K562 (cell line): Measurements from ENCODE around the gene SHF. TPM values are rescaled to one million over a fixed set of nuclear protein-coding genes. Genes with fewer than 3 reads are reported as not detected.

Source experiments
- ATAC-seq: fragments of 200-7000 bp; cut with Tn5 transposase; 3 replicates; pipeline ENCODE4 v1.9.1; 2020; ENCODE audit warnings: moderate library complexity
- BruUV-seq: library from RNA; stranded (reverse); fragments of 400-500 nt; replicated peaks from 2 replicates; lab custom pipeline; 2021; lab: Mats Ljungman, UMichigan
- CTCF ChIA-PET: fragments of 300-600 bp; formaldehyde crosslinking; extraction: SDS; loops from one replicate; lab custom pipeline; 2021; ENCODE audit warnings: low intra/inter-chr PET ratio; lab: Yijun Ruan, JAX
- POLR2A ChIA-PET: fragments of 300-600, 350-650 bp; sonication (Branson Sonifier 250); formaldehyde crosslinking; extraction: SDS; loops from one replicate; lab custom pipeline; 2021; ENCODE audit warnings: antibody characterized with exemption, inconsistent platforms; lab: Yijun Ruan, JAX
- DNase-seq, 4 experiments: peaks; one replicate each; pipeline versions ENCODE4 v3.0.0 to v3.0.0-alpha.2; 2011 to 2018; ENCODE audit warnings: low spot score in 3 of 4, mixed read lengths in 3 of 4; ENCODE audit errors: extremely low read depth in 1 of 4
- FAIRE-seq: peaks from 2 replicates; lab custom pipeline; 2011; peaks lifted over from hg19 to GRCh38; lab: Jason Lieb, UNC
- H2AFZ ChIP-seq: 2 replicates; pipeline ENCODE4 v1.6.0; 2011; ENCODE audit warnings: low read depth, low read length, control low read depth, inconsistent platforms
- H3K27ac ChIP-seq: fragments of 200-600 bp; 3 replicates; pipeline ENCODE4 v1.8.0; 2011; ENCODE audit warnings: low read depth, mild to moderate bottlenecking, control low read depth, inconsistent platforms, low read length, moderate library complexity, mixed read lengths; ENCODE audit errors: extremely low read depth
- H3K27me3 ChIP-seq, 2 experiments: fragments of 300-600 bp in 1 of 2; 2 replicates in 1 of 2; 3 replicates in 1 of 2; pipeline versions ENCODE4 v1.6.0 to v1.8.0; 2011; ENCODE audit warnings: inconsistent platforms in 2 of 2, low read length in 2 of 2, mild to moderate bottlenecking in 1 of 2, mixed read lengths in 1 of 2, moderate library complexity in 1 of 2; ENCODE audit not compliant: control insufficient read depth in 2 of 2, insufficient read depth in 2 of 2
- H3K36me3 ChIP-seq: fragments of 300-600 bp; 3 replicates; pipeline ENCODE4 v1.8.0; 2011; ENCODE audit warnings: mild to moderate bottlenecking, low read length, inconsistent platforms; ENCODE audit not compliant: control insufficient read depth, insufficient read depth
- H3K4me1 ChIP-seq, 2 experiments: fragments of 200-600 bp in 1 of 2; replicated peaks in 1 of 2; 2 replicates in 1 of 2; 3 replicates in 1 of 2; pipeline versions ENCODE4 v1.5.1 to v1.8.0; 2011; ENCODE audit warnings: inconsistent platforms in 2 of 2, low read length in 2 of 2, mild to moderate bottlenecking in 1 of 2, mixed read lengths in 1 of 2, moderate library complexity in 1 of 2; ENCODE audit not compliant: control insufficient read depth in 2 of 2, insufficient read depth in 2 of 2
- H3K4me2 ChIP-seq: 2 replicates; pipeline ENCODE4 v1.6.1; 2011; ENCODE audit warnings: low read length, control low read depth, inconsistent platforms, mixed read lengths; ENCODE audit not compliant: insufficient read depth
- H3K4me3 ChIP-seq: fragments of 200-600 bp; sonication (generic), shearing (Covaris generic); 2 replicates; pipeline ENCODE4 v1.5.1; 2016; ENCODE audit warnings: control low read depth, inconsistent platforms
- H3K79me2 ChIP-seq: fragments of 200-600 bp; 3 replicates; pipeline ENCODE4 v1.8.0; 2011; ENCODE audit warnings: low read length, inconsistent platforms; ENCODE audit not compliant: control insufficient read depth, insufficient read depth
- H3K9ac ChIP-seq, 2 experiments: 2 replicates each; pipeline versions ENCODE4 v1.6.0 to v1.6.1; 2011; ENCODE audit warnings: low read depth in 2 of 2, low read length in 2 of 2, control low read depth in 1 of 2, inconsistent platforms in 1 of 2, mild to moderate bottlenecking in 1 of 2, mixed read lengths in 1 of 2; ENCODE audit not compliant: insufficient read depth in 1 of 2
- H3K9me1 ChIP-seq: one replicate; pipeline ENCODE4 v1.6.0; 2011; ENCODE audit warnings: inconsistent platforms, mild to moderate bottlenecking, low read length, moderate library complexity; ENCODE audit not compliant: control insufficient read depth, insufficient read depth
- H3K9me3 ChIP-seq: replicated peaks from 2 replicates; pipeline ENCODE4 v1.5.1; 2011; ENCODE audit warnings: low read depth, low read length, inconsistent platforms; ENCODE audit not compliant: control insufficient read depth, insufficient read depth
- H4K20me1 ChIP-seq: replicated peaks from 2 replicates; pipeline ENCODE4 v1.6.1; 2011; ENCODE audit warnings: low read length, inconsistent platforms, mixed read lengths; ENCODE audit not compliant: control insufficient read depth, insufficient read depth
- BDP1 ChIP-seq: IDR thresholded peaks from 3 replicates; pipeline ENCODE4 v1.6.1; 2011; ENCODE audit not compliant: insufficient read length, insufficient read depth
- LCOR ChIP-seq: sonication (generic); formaldehyde crosslinking; IDR thresholded peaks from 2 replicates; pipeline ENCODE4 v1.8.0; 2022; ENCODE audit warnings: mild to moderate bottlenecking, missing genetic modification reagents
- NBN ChIP-seq: fragments of 450-650 bp; IDR thresholded peaks from 2 replicates; pipeline ENCODE4 v1.6.1; 2016; ENCODE audit warnings: low read depth, mild to moderate bottlenecking
- NFIC ChIP-seq: fragments of 450-650 bp; IDR thresholded peaks from 2 replicates; pipeline ENCODE4 v1.6.1; 2017; ENCODE audit warnings: mild to moderate bottlenecking, inconsistent platforms
- SMAD4 ChIP-seq: fragments of 250-450 bp; sonication (Bioruptor Pico); conservative IDR thresholded peaks from 2 replicates; pipeline ENCODE4 v1.8.0; 2021; ENCODE audit warnings: inconsistent platforms, mild to moderate bottlenecking, moderate library complexity
- TBP ChIP-seq: optimal IDR thresholded peaks from 2 replicates; pipeline ENCODE3; 2011; ENCODE audit warnings: low read depth, low read length, improper control_type of control experiment
- ZNF263 ChIP-seq: sonication (generic); formaldehyde crosslinking; IDR thresholded peaks from 2 replicates; pipeline ENCODE4 v1.8.0; 2022; ENCODE audit warnings: mild to moderate bottlenecking, missing genetic modification reagents, borderline replicate concordance
- ZNF324 ChIP-seq: fragments of 250-450 bp; sonication (Bioruptor Pico); IDR thresholded peaks from 2 replicates; pipeline ENCODE4 v1.4.0; 2020; ENCODE audit warnings: mild to moderate bottlenecking
- ZNF347 ChIP-seq: fragments of 450-650 bp; formaldehyde crosslinking; IDR thresholded peaks from 2 replicates; pipeline ENCODE4 v1.4.0; 2020; ENCODE audit warnings: low read depth, mild to moderate bottlenecking, moderate library complexity
- ZNF639 ChIP-seq, 2 experiments: fragments of 200-800 bp in 1 of 2; sonication (Bioruptor generic) in 1 of 2; sonication (generic) in 1 of 2; formaldehyde crosslinking in 1 of 2; IDR thresholded peaks in 1 of 2; conservative IDR thresholded peaks in 1 of 2; 2 replicates each; pipeline versions ENCODE4 v1.5.0 to v1.6.1; 2016 to 2020; ENCODE audit warnings: missing compliant biosample characterization in 1 of 2, missing genetic modification characterization in 1 of 2, missing genetic modification reagents in 1 of 2
- WGBS: fragments of 100-300 bp; shearing (Covaris generic); methylation state at CpG from one replicate; pipeline ENCODE4 v1.1.6; 2016; ENCODE audit warnings: low coverage, mixed read lengths; ENCODE audit not compliant: insufficient coverage; ENCODE audit errors: missing lambda C conversion rate; 5-methylcytosine and 5-hydroxymethylcytosine counted together
- in situ Hi-C: fragments of 300-500 bp; cut with MboI; formaldehyde crosslinking; loops from 4 replicates; pipeline ENCODE4 v1.15.0; 2018; ENCODE audit warnings: inconsistent platforms, mixed read lengths
- intact Hi-C: fragments of 100-400 bp; cut with micrococcal nuclease; formaldehyde crosslinking; loops from 2 replicates; pipeline ENCODE4 v1.14.2; 2022
- polyA plus RNA-seq, 8 experiments: library from polyadenylated mRNA; depleted of rRNA in 4 of 8; stranded (reverse) in 5 of 8; unstranded in 3 of 8; fragments of >200 nt; fragmentation: Nextera tagmentation in 2 of 8; fragmentation: Illumina TruSeq in 1 of 8; extraction: Ambion mirVana in 2 of 8; extraction: Trizol in 1 of 8; gene quantifications; 2 replicates each; pipeline versions ENCODE4 v1.2.1 to v1.2.3, GENCODE V29; 2011 to 2014; ENCODE audit warnings: inconsistent platforms in 1 of 8, missing spikeins in 1 of 8
- total RNA-seq, 7 experiments: library from RNA; depleted of rRNA in 6 of 7; stranded (reverse); fragments of >200 nt in 6 of 7; fragmentation: Illumina TruSeq in 2 of 7; extraction: Trizol in 2 of 7; gene quantifications; 2 replicates each; pipeline versions ENCODE4 v1.2.1 to v1.2.3, GENCODE V29; 2011 to 2021; ENCODE audit warnings: low replicate concordance in 1 of 7

SHF gene
- total and polyA plus RNA-seq, 9 of the 15 experiments (the other 6 are each of a cell fraction or from before 2014, with no cell fraction given), result 0.51 to 2.2 (median 0.85) TPM; not detected in 2

- TF ChIP-seq LCOR (CRISPR knock-in tag) (no peak), TBP (no peak), BDP1 (no peak), ZNF324 (CRISPR knock-in tag) (no peak)
These were observed 53.7 kb downstream of the SHF start (continued) for GRCh38 chr15:45134046-45134445.

GRCh38 chr15:45133561-45133920 is 54.2 kb downstream of the SHF start:
- POLR2A ChIA-PET, result interaction anchor here (0.6 kb wide), 2 partner anchors 36 to 110 kb away, joined by 3 to 4 read pairs; no protein-coding TSS in a partner anchor
- CTCF ChIA-PET, result no interaction called here

More at GRCh38 chr15:45133561-45133920, 54.2 kb downstream of the SHF start:
- in situ Hi-C loops, result no loop called here
- Histone ChIP-seq H3K4me1 (peaks cover 0 to 14% of the 10 kb centered on the region in 2 experiments; a peak in 2 of 5 replicates), H3K27me3 (peaks cover 23 to 40% of the 10 kb centered on the region in 2 experiments), H3K36me3 (no peaks in the 10 kb centered on the region)
- no peak for ATAC-seq
- TF ChIP-seq ZNF639 (CRISPR knock-in tag; conservative IDR thresholded peaks at IDR 0.05 in 1 of 2, IDR thresholded peaks at IDR 0.05 in 1 of 2), result no peak
- no peak for TF ChIP-seq ZNF263 (CRISPR knock-in tag)
- TF ChIP-seq NBN, result no peak
- TF ChIP-seq NFIC, result peak; percentile 89
- TF ChIP-seq ZNF347, result no peak
- TF ChIP-seq SMAD4 (CRISPR knock-in tag), result no peak
- TF ChIP-seq, all 486 proteins: peak for 1
- Histone ChIP-seq H4K20me1 (no peaks in the 10 kb centered on the region), H3K4me3 (no peak overlapping the region), H3K9me3 (no peaks in the 10 kb centered on the region), H3K9me1 (no peaks in the 10 kb centered on the region), H3K9ac (no peak overlapping the region), H2AFZ (no peak overlapping the region), H3K4me2 (no peak overlapping the region), H3K27ac (no peak overlapping the region), H3K79me2 (no peaks in the 10 kb centered on the region)
- WGBS, result 2% methylated on average over 5 of the region's 5 CpGs
- intact Hi-C loops, result no loop called here
- no TSS peak for BruUV-seq
- FAIRE-seq, result no peak
- DNase-seq, result no peak
